Neural cell (in vitro differentiated cells): Measurements from ENCODE around the gene TYRO3.

Experiments
- EZH2 ChIP-seq: fragments of 200-600, 300-800 bp; shearing (Covaris generic), sonication (generic); IDR thresholded peaks from 2 replicates; pipeline ENCODE4 v1.6.1; 2014; ENCODE audit warnings: antibody characterized with exemption, low read length, borderline replicate concordance, mild to moderate bottlenecking; ENCODE audit not compliant: insufficient read depth, poor library complexity, severe bottlenecking
- POLR2AphosphoS5 ChIP-seq: IDR thresholded peaks from 2 replicates; pipeline ENCODE4 v1.6.1; 2012
- RAD21 ChIP-seq: fragments of 450-650 bp; conservative IDR thresholded peaks from 2 replicates; pipeline ENCODE4 v1.6.1; 2014; ENCODE audit warnings: antibody characterized with exemption, mild to moderate bottlenecking, moderate library complexity
- TAF1 ChIP-seq: IDR thresholded peaks from 2 replicates; pipeline ENCODE4 v1.6.1; 2012; ENCODE audit warnings: low read depth
- TF ChIP-seq, protein P1 (sequence below): fragments of 450-650 bp; IDR thresholded peaks from 2 replicates; pipeline ENCODE4 v1.5.1; 2014; ENCODE audit warnings: antibody characterized with exemption, mild to moderate bottlenecking, moderate library complexity; ENCODE audit not compliant: poor library complexity, severe bottlenecking
- TF ChIP-seq, protein P2 (sequence below): IDR thresholded peaks from 2 replicates; pipeline ENCODE4 v1.6.1; 2012; ENCODE audit warnings: borderline replicate concordance

DNA sequence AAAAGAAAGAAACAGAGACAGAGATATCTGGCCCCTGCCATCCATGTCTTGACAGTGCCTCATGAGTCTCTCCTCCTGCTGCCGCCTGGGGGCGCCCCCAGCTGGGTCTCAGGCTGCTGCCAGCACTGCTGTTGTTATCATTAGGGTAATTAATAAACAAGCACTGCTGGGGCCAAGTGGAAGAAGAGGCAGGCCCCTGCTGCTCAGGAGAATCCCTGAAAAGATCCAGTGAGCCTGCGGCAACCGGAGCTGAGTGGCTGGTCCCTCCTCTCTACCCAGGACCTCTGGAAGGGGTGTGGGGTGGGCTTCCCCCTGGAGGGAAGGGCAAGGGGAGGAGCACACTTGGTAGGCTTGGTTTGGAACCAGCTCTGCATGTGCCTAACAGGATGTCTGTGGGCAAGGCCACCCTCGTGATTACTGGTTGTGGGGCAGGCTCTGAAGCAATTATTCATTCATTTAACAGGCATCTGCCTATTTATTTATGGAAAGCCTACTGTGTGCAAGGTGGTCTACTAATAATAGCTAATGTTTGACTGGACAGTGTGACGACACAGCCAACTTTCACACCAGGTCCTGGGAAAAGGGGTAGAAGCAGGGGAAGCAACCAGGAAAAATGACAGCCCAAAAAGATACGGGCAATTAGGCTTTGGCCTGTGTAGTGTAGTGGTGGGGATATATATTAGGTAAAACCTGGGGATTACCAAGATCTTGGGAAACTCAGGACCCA lies 1.2 kb upstream of the TYRO3 start:
- TF ChIP-seq, protein P1, sequence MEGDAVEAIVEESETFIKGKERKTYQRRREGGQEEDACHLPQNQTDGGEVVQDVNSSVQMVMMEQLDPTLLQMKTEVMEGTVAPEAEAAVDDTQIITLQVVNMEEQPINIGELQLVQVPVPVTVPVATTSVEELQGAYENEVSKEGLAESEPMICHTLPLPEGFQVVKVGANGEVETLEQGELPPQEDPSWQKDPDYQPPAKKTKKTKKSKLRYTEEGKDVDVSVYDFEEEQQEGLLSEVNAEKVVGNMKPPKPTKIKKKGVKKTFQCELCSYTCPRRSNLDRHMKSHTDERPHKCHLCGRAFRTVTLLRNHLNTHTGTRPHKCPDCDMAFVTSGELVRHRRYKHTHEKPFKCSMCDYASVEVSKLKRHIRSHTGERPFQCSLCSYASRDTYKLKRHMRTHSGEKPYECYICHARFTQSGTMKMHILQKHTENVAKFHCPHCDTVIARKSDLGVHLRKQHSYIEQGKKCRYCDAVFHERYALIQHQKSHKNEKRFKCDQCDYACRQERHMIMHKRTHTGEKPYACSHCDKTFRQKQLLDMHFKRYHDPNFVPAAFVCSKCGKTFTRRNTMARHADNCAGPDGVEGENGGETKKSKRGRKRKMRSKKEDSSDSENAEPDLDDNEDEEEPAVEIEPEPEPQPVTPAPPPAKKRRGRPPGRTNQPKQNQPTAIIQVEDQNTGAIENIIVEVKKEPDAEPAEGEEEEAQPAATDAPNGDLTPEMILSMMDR: peak; percentile 91
- TF ChIP-seq EZH2 (no peak), TAF1 (no peak), RAD21 (peak; percentile 86), POLR2AphosphoS5 (no peak)
- TF ChIP-seq, protein P2, sequence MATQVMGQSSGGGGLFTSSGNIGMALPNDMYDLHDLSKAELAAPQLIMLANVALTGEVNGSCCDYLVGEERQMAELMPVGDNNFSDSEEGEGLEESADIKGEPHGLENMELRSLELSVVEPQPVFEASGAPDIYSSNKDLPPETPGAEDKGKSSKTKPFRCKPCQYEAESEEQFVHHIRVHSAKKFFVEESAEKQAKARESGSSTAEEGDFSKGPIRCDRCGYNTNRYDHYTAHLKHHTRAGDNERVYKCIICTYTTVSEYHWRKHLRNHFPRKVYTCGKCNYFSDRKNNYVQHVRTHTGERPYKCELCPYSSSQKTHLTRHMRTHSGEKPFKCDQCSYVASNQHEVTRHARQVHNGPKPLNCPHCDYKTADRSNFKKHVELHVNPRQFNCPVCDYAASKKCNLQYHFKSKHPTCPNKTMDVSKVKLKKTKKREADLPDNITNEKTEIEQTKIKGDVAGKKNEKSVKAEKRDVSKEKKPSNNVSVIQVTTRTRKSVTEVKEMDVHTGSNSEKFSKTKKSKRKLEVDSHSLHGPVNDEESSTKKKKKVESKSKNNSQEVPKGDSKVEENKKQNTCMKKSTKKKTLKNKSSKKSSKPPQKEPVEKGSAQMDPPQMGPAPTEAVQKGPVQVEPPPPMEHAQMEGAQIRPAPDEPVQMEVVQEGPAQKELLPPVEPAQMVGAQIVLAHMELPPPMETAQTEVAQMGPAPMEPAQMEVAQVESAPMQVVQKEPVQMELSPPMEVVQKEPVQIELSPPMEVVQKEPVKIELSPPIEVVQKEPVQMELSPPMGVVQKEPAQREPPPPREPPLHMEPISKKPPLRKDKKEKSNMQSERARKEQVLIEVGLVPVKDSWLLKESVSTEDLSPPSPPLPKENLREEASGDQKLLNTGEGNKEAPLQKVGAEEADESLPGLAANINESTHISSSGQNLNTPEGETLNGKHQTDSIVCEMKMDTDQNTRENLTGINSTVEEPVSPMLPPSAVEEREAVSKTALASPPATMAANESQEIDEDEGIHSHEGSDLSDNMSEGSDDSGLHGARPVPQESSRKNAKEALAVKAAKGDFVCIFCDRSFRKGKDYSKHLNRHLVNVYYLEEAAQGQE: no peak
